Thyroid gland (tissue), 4 donors: Measurements from ENCODE around the gene LSS.

Source experiments
- POLR2A ChIP-seq, 2 donors: fragments of 450-650 bp; IDR thresholded peaks; one replicate each; pipeline ENCODE4 v1.6.1; 2017; ENCODE audit warnings: antibody characterized with exemption in 2 of 2, mild to moderate bottlenecking in 2 of 2, moderate library complexity in 1 of 2
- TF ChIP-seq, protein P1 (sequence below), 6 experiments: fragments of 200-600 bp in 3 of 6; fragments of 450-650 bp in 3 of 6; sonication (generic) in 3 of 6; IDR thresholded peaks; one replicate each; pipeline ENCODE4 v1.5.1; 2016 to 2019; ENCODE audit warnings: antibody characterized with exemption in 6 of 6, mild to moderate bottlenecking in 2 of 6, inconsistent platforms in 1 of 6, moderate library complexity in 1 of 6

DNA sequence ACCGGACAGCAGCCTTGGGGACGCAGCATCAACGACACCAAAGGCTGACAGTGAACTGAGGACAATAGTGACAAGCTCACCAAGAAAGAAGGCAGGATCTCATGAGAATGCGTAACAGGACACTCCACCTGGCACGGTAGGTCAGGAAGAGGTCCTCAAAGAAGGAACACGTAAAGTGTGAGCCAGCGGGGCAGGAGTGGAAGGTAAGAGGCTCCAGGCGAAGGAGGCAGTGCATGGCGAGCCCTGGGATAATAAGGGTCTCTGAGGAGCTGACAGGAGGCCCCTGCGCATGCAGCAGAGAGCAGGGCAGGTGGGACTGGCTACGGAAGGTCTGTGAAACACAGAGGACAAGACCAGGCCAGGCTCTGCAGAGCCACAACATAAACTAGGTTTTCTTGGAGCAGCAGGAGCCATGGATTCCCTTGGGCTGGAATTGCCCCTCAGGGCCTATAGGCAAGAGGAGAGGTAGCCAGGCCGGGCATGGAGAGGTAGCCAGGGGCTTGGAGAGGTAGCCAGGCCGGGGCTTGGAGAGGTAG is 8.2 kb downstream of the LSS start:
- TF ChIP-seq, protein P1, sequence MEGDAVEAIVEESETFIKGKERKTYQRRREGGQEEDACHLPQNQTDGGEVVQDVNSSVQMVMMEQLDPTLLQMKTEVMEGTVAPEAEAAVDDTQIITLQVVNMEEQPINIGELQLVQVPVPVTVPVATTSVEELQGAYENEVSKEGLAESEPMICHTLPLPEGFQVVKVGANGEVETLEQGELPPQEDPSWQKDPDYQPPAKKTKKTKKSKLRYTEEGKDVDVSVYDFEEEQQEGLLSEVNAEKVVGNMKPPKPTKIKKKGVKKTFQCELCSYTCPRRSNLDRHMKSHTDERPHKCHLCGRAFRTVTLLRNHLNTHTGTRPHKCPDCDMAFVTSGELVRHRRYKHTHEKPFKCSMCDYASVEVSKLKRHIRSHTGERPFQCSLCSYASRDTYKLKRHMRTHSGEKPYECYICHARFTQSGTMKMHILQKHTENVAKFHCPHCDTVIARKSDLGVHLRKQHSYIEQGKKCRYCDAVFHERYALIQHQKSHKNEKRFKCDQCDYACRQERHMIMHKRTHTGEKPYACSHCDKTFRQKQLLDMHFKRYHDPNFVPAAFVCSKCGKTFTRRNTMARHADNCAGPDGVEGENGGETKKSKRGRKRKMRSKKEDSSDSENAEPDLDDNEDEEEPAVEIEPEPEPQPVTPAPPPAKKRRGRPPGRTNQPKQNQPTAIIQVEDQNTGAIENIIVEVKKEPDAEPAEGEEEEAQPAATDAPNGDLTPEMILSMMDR (IDR thresholded peaks at IDR 0.05): no peak
- TF ChIP-seq POLR2A (IDR thresholded peaks at IDR 0.05): no peak
